NCI-H1092 (cell line): ENCODE data around the gene ZNF620.
"Not testable (repeated sequence)": the region's sequence is repeated elsewhere in the genome, so short reads cannot be mapped to it uniquely, and the experiment has no call there.

ENCODE experiments used
- DNase-seq: peaks from one replicate; lab custom pipeline; 2025; lab: John Stamatoyannopoulos, UW

Gene ZNF620

DNA sequence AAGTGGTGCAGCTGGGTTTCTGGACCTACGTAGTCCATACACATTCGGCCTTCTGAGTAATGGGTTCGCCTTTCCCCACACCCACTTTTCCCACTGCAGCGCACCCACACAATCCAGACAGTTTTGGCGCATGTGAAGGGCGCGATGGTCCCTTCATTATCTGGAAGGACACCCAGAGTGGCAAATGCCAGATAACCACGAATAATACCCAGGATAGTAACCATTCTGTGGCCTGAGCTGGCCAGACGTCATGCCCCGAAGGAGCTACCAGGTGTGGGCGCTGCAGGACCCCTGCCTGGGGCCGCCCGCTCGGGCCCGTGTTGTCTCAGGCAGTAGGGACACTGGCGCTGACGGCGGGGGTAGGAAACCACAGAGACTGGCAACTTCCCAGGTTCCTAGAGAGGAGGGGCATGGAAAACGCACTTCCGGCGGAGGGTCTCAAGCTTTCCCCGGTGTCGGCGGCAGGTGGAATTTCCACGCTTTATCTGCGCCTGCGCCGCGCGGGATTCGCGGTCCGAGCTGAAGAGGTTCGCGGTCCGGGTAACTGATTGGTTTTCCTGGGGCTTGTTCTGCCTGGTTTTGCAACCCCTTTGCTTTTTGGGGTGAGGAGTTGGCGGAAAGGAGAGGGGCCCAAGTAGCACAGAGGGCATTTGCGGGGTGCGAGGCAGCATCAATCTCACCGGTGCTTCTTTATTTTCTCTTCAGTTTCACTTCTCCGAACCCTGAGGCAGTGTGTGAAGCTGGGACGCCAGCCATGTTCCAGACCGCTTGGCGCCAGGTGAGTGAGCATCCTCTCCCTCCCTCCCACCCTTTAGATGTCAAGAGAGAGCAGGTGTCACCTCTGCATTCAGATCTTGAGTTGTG lies at the start of gene ZNF620:
Gene ZNF620, plus strand, starts transcription at position 441 of the 864 bp plus-strand sequence. Its CDS starts 314 bp downstream, at position 755.
- DNase-seq = peak; percentile 85

DNA sequence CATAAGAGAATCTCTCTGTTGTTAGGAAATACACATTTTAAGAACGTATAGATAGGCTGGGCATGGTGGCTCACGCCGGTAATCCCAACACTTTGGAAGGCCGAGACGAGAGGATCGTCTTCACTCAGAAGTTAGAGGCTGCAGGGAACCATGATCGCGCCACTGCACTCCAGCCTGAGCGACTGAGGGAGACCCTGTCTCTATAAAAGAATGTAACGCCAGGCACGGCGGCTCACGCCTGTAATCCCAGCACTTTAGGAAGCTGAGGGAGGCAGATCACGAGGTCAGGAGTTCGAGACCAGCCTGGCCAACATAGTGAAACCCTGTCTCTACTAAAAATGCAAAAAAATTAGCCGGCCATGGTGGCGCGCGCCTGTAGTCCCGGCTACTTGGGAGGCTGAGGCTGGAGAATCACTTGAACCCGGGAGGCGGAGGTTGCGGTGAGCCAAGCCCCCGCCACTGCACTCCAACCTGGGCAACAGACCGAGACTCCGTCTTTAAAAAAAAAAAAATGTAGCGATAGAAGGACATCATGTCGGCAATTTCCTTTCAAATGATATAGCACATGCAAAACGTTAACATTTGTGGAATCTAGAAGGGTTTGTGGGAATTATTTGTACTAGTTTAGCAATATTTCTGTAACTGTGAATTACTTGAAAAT lies 49.4 kb upstream of the ZNF620 start:
- DNase-seq = no peak

DNA sequence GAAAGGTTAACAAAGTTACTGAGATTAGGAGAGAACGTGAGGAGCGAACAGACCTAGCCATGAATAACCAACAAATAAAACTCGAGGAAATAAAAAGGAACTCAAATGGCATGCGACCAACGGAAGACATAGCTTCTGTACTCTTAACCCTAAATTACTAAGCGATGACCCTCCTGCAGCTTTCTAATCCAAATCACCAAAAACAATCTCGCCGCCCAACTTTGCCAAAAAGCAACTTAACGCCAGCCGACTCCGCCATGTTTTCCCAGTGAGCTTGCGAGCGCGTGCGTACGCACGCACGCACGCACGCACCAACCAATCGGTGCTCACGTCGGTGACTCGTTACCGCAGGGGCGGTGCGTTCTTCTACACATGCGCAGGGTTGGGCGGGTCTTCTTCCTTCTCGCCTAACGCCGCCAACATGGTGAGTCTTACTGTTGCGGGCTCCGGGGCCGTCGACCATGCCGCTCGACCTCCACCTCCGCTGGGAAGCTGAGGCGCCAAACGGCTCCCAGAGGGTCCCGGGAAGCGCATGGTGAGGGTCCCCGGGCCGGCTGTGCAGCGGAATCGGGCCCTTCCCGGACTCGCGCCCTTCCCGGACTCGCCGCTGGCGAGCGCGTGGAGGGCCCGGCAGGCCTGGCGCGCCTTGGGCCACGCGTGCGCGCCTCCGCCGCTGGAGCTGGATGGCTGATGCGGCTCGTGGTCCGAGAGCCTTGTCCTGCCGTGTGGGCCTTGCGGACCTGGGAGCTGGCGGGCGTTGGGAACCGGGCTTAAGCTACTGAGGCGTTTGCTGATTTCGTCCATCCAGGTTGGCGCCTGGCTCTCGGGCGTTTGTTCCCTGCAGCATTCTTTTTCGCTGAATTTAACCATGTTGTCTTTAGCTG lies 48.7 kb upstream of the ZNF620 start, which contains the start of gene RPL14:
Gene RPL14, plus strand, starts transcription at position 400 of the 884 bp plus-strand sequence. Its CDS starts 133 bp downstream, at position 533.
- peak; percentile 91 for DNase-seq

DNA sequence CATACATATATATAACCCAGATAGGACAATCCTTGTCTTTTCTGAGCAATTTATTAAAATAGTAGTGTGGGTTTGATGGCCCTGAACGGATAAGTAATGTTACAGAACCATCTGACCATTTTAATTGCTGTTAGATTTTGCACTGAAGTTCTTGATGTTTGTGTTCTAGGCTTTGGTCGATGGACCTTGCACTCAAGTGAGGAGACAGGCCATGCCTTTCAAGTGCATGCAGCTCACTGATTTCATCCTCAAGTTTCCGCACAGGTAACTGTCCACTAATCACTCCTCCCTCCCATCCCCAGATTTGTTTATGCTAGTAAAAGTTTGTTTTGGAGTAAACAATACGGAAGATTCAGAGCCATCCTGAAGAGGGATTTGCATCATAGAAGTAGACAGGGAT lies 47.4 kb upstream of the ZNF620 start:
- no peak for DNase-seq

DNA sequence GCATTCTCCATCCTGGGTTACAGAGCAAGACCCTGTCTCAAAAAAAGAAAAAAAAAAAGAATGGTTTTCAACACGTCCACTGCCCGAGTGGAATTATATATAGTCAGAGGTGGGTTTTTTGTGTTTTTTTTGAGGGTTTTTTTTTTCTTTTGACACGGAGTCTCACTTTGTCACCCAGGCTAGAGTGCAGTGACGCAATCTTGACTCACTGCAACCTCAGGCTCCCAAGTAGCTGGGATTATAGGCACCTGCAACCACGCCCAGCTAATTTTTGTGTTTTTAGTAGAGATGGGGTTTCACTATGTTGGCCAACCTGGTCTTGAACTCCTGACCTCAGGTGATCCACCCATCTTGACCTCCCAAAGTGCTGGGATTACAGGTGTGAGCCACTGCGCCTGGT lies 45.4 kb upstream of the ZNF620 start:
- DNase-seq = not testable (repeated sequence)

DNA sequence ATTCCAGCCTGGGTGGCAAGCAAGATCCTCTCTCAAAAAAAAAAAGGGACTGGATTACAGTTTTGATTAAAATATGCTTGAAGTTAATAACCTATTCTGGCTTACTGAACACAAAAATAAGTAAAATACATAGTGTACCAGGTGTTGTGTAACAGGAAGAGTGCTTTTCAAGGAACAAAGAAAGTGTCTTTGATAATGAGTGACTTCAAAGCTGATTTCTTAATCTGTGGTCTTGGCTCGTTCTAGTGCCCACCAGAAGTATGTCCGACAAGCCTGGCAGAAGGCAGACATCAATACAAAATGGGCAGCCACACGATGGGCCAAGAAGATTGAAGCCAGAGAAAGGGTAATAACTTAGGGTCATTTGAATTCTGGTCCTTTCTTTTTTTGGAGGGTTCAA lies 44.7 kb upstream of the ZNF620 start:
- no peak for DNase-seq

DNA sequence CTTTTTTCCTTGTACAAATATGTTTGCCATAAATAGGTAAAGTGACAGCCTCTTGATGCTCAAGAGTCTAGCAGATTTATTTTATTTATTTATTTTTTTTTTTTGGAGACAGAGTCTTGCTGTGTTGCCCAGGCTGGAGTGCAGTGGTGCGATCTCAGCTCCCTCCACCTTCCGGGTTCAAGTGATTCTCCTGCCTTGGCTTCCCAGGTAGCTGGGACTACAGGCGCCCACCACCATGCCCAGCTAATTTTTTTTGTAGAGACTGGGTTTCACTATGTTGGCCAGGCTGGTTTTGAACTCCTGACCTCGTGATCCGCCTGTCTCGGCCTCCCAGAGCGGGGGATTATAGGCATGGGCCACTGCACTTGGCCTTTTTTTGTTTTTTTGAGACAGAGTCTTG lies 43.0 kb upstream of the ZNF620 start:
- DNase-seq = not testable (repeated sequence)

DNA sequence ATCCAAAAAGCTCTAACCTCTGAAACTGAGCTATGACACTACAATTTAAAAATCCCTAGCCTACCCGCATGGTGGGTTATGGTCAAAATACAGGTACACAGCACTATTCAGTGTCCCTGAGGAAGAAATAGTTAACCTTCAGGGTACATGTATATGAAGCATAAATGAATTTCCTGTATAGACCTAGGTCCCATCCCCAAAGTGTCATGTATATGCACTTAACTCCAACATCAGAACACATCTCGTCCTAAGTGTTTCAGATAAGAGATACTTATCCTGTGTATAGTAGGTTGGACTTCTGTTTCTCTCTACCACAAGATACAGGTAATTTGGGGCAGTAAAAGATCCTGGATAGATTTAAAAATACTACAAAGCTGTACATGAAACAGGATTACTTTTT lies 42.3 kb upstream of the ZNF620 start:
- no peak for DNase-seq

DNA sequence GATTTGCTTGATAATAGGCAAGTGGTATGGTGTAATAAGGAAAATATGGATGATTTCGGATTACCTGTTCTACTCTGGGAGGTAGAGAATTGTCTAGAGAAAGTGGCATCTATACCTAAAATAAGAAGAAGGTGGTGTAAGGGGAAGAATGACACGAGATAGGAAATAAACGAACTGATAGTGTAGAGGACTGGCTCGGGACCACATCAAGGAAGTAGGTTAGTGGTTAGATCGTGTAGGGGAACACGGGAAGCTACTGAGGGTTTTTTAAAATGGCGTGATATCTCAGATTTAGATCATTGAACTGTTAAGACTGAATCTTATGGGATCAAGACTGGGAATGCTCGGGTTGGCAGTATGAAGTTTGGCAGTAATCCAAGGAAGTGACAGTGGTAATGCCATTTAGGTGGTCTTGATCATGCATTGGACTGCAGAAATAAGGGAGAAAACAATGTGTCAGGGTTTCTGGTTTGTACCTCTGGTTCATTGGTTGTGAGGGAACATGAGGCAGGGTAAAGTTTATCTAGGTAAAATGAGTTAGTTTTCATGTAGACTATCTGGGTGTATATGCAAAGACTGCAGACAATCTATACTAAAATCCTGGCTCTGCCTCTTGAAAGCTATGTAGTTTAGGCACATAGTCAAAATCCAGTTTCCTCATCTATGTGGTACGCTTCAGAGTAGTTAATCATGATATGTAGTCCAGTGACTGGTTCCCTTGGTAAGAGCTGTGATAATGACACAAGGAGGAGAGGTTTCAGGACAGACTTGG lies 41.3 kb upstream of the ZNF620 start:
- no peak for DNase-seq

DNA sequence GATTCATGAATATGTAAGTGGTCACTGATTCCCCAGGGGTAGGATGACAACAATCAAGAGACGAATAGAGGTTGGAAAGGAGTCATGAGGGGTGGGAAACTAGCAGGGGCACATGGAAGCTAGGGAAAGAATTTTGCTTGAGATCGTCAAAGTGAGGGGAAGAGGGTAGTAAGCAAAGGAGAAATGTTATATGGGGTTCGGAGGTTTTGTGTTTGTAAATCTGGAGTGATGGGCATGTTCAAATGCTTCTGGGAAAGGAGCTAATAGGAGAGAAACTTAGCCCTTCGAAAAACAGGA lies 40.8 kb upstream of the ZNF620 start:
- no peak for DNase-seq

DNA sequence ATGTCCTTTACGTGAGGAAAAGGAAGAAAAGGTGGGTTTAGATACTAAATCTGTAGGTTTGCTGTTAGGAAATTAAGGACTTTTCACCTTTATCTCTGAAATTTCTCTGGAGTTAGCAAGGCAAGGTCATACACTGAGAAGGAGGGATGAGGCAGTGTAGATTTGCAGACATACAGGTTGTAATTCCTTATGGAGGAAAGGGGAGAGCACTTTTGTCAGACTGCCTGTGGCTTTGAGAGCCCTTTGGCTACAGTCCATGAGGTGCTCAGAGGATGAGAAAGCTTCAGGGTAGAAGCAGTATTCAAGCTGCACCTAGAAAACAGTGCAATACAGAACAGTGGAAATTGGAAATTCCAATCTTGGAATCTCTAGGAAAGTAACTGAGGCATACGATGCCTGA lies 40.4 kb upstream of the ZNF620 start:
- DNase-seq = no peak

DNA sequence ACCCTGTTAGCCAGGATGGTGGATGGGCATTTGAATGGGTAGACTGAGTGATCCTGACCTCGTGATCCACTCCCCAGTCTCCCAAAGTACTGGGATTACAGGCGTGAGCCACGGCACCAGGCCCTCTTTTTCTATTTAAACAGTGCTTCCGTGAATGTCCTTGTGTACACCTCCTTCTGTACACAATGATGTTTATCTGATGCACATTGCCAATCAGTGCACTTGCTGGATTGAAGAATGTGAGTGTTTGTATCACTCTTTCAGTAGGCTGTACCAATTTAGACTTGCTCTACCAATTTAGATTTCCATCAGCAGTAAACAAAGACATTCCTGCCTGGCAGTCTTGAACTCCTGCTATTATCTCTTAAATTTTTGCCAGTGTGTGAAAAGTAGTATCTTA lies 37.8 kb upstream of the ZNF620 start:
- no peak for DNase-seq

DNA sequence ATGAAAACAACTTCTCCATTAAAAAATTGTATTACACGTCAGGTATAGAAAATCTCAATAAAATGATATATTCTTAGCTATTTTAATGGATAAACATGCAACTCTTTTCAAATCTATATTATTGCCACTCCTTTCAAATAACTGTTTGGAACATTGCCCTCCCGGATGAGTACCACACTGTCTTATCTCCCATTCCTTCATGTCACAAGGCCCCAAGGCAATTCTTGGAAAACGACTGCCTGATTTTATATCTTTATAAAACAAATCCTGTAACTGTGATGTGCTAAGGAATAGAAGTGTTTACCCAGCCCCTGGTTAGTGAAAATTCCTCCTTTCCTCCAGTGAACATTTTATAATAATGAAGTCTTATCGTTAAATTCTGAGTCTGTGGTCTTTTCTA lies 35.1 kb upstream of the ZNF620 start:
- DNase-seq = no peak

DNA sequence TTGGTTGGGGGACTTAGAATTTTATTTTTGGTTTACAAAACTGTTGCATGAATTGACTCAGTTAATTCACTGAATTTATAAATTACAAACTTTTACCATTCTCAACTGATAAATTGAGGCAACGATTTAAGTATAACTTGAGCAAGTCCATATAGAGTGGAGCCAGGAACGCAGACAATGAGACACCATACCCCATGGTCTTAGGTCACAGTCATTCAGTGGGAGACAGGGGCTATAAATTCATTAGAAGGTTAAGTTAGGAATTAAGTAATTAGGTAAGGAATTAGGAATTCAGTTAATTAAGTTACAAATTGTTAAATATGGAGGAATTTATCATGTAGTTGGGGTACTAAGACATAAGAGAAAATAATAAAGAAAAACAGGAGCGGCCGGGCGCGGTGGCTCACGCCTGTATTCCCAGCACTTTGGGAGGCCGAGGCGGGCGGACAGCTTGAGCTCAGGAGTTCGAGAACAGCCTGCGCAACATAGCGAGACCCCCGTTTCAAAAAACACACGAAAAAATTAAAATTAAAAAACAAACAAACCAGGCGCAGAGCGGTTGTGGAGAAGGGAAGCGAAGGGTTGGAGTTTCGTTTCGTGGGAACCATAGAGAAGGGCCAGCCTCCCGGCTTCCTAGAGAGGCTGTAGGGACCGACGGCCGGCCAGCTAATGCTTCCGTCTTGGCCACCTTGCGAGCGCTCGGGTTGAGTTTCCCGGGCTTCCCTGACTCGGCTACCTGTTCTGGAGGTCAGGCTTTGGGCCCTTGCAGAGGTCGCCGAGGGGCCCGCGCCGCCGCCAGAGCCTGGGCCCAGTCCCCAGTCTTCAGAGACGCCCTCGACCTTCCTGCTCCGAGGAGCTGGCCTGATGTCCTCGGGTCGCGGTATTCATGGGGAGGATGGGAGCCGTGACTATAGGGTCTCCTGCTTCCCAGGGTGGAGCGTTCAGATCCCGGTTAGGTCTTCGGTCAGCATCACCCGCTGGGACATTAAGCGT lies 29.1 kb upstream of the ZNF620 start, which contains the start of gene ZNF619:
Gene ZNF619, plus strand, starts transcription at position 645 of the 993 bp plus-strand sequence. CDS start 858 bp downstream, outside the sequence.
- DNase-seq = peak; percentile 39

DNA sequence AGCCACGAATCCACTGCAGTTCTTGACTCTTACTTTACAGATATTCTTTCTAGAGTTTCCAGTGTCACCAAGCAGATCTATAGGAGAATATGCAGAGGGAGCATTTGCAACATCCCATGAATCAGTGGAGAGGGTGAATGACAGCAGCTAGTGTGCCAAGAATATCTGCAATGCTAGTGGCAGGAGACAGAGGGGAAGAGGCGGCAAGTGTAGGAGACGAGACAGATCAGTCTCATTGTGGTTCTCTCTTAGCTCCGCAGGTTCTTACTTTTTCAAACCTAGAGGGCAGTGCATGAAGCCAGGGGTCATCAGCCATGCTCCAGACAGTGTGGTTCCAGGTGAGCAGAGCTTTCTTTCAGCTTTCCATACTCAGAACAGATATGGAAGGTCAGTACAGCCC lies 28.2 kb upstream of the ZNF620 start:
- DNase-seq = no peak

DNA sequence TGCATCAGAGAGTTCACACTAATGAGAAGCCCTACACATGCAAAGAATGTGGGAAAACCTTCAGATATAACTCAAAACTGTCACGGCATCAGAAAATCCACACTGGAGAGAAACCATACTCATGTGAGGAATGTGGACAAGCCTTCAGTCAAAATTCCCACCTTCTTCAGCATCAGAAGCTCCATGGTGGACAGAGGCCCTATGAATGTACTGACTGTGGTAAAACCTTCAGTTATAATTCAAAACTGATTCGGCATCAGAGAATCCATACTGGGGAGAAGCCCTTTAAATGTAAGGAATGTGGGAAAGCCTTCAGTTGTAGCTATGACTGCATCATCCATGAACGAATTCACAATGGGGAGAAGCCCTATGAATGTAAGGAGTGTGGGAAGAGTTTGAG lies 18.7 kb upstream of the ZNF620 start:
- DNase-seq = no peak

DNA sequence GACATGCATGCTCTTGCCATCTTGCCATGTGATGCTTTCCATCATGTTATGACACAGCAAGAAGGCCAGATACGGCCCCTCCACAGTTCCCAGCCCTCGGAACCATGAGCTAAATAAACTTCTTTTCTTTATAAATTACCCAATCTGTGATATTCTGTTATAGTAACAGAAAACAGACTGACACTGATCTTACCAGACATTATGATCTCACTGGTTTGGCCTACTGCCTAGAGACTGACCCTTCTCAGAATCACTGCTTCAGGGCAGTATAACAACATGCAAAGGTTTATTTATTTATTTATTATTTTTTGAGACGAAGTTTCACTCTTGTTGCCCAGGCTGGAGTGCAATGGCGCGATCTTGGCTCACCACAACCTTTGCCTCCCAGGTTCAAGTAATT lies 14.9 kb upstream of the ZNF620 start:
- no peak for DNase-seq

DNA sequence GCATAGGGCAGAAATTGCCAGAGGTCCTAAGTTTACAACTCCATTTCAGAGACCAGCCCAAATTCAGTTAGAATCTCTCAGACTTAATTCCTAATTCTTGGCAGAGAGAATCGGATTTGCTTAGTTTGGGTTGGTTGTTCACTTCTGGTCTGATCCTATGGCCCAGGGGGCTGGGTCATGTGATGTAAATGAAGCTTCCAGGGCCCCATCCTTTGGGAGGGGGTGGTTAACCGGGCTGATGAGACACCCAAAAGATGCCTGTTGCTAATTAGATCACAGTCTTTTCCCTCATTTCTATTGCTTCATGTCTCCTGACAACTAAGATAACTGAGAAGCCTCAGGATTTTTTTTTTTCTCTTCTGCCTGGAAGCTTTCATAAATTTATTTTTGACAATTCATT lies 11.1 kb upstream of the ZNF620 start:
- DNase-seq = no peak

DNA sequence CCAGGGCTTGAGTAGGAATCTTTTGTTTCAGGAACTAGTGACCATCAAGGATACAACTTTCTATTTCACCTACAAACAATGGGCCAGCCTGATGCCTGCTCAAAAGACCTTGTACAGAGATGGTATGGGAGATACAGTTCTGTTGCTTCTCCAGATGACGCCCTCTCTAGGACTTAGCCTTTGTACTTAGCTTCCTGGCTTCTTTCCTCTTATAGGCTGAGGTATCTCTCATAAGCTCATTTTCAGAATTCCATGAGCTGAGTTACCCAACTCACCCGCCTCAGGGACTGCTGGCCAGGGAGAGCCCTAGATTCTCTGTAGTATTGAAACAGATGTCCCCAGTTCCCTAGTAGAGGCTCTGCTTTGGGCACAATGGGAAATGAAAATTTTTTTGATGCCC lies 8.6 kb upstream of the ZNF620 start:
- no peak for DNase-seq

DNA sequence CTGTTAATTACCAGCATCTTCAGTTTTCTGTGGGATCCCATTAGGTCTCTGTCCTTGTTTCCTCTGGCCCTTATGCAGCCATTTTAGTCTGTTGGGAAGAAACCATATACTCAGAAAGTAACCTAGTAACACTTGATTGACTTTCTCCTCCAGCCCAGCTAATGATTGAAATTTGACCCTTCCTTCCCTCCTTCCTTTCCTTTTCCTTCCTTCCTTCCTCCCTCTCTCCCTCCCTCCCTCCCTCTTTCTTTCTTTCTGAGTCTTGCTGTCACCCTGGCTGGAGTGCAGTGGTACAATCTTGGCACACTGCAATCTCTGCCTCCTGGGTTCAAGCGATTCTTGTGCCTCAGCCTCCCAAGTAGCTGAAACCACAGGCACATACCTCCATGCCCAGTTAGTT lies 5.9 kb upstream of the ZNF620 start:
- DNase-seq = no peak
